Dermis blood vessel endothelial cell (primary cell): ENCODE measurements around the gene SDS. TPM values are rescaled to one million over a fixed set of nuclear protein-coding genes. Genes with fewer than 3 reads are reported as not detected.

Experiments used
- DNase-seq: peaks from one replicate; pipeline ENCODE4 v3.0.0; 2010
- total RNA-seq: library from RNA; depleted of rRNA; stranded (reverse); fragments of >200 nt; gene quantifications from 2 replicates; pipeline ENCODE4 v1.2.3, GENCODE V29; 2014

The SDS gene
- total RNA-seq, 1 donor from 2014 or later = not detected

GRCh38 chr12:113347107-113347506 is 56.6 kb downstream of the SDS start:
- no peak for DNase-seq

- DNase-seq = no peak
These were observed 57.3 kb downstream of the SDS start for GRCh38 chr12:113346353-113346752.

GRCh38 chr12:113345318-113345717 is 58.4 kb downstream of the SDS start:
- DNase-seq = no peak

Other genes with a start within 250 kb of the SDS start
- gene DDX54, start 218.4 kb downstream of the SDS start, total RNA-seq = 44.7 and 49.0 TPM in 2 replicates
- gene RITA1, start 218.2 kb downstream of the SDS start, total RNA-seq = 25.0 and 28.3 TPM in 2 replicates
- 11.2 and 15.1 TPM in 2 replicates for gene TPCN1, start 182.4 kb downstream of the SDS start, total RNA-seq
- gene SLC8B1, start 68.8 kb downstream of the SDS start, total RNA-seq = 21.7 and 25.2 TPM in 2 replicates
- 31.7 and 43.9 TPM in 2 replicates for gene PLBD2, start 45.3 kb downstream of the SDS start, total RNA-seq
- gene SDSL, start 18.5 kb upstream of the SDS start, total RNA-seq = 2.4 and 3.3 TPM in 2 replicates
- 0.05 TPM in 1 of 2 replicates, not detected in the other for gene LHX5, start 68.0 kb upstream of the SDS start, total RNA-seq